Measurements from ENCODE around the gene MBD5.

MBD5 gene

DNA sequence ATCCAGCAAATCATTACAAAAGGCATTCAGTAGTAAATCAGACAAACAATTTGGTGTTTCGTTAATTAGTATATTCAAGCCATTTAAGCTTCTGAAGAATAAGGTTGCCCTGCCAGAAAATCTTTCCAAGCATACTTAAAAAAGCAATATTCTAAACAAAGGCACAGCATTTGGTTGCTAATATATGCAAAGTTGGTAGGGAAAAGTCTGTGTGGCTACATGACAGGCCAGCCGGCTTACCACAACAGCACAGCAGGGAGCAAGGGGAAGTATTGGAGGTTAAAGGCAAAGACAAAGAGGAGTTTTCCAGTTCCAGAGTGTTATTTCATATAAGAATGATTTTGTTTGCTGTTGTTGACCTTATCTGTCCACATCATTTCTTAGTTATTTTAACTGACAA is 282.3 kb downstream of the MBD5 start:
- no peak for DNase-seq (ENCODE audit: low spot score)

DNA sequence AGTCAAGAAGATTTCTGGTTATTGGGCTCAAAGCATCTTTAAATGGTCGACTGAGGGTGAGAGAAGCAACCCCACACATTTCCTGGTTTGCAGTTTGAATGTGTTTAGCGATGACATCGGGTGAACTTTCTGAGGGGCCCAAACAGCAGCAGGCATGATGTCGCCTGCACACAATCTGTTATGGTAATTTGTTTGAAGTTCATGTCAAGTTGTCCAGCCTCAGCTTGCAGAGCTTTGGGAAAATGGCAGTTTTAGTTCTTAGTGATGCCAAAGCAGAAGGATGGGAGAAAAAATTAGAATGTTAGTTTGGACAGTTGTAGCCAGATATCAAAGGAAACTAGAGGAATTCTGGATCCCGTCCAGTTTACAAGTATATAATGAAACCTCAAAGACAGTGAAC is 284.6 kb downstream of the MBD5 start:
- DNase-seq (ENCODE audit: low spot score): no peak

DNA sequence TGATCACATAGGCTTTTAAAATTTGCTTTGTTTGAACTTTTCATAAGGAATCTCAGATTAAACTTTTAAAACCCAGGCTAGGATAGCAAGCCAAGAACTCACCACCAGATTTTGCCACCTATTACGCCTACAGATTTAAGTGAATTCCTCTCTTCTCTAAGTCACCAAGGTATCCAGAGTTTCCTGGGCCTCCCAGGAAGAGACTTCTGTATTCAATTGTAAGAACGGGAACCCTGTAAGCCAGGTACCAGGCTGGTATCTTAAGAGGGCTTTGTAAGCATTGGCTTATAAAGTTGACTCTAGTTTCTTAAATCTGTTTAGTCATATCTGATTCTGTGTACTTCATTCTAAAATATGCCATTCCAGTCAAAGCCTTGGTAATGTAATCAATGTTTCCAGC is 285.1 kb downstream of the MBD5 start:
- no peak for DNase-seq (ENCODE audit: low spot score)

DNA sequence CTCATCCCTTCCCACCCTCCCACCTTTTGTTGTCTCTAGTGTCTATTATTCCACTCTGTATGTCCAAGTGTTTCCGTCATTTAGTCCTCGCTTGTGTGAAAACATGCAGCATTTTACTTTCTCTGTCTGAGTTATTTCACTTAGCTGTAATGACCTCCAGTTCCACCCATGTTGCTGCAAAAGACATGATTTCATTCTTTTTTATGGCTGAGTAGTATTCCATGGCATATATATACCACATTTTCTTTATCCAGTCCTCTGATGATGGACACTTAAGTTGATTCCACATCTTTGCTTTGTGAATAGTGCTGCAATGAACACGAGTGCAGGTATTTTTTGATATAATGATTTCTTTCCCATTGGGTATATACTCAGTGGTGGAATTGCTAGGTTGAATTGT is 296.7 kb downstream of the MBD5 start:
- DNase-seq (ENCODE audit: low spot score): no peak

DNA sequence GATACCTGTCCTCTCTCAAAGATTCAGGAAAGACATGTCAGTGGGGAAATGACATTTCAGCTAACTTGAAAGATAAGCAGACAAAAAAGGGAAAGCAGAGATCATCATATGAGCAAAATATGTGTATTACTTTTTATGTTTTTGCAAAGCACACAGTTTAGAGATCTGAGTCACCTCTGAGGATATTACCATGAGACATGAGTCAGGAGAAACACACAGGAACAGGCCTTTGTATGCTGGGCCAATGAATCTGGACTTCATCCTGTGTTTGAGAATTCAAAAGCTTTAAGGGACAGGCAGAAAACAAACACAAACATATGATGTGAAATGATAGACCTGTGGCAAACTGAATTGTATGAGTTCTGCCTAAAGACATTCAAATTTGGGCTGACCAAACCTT is 317.6 kb downstream of the MBD5 start:
- DNase-seq (ENCODE audit: low spot score): no peak

DNA sequence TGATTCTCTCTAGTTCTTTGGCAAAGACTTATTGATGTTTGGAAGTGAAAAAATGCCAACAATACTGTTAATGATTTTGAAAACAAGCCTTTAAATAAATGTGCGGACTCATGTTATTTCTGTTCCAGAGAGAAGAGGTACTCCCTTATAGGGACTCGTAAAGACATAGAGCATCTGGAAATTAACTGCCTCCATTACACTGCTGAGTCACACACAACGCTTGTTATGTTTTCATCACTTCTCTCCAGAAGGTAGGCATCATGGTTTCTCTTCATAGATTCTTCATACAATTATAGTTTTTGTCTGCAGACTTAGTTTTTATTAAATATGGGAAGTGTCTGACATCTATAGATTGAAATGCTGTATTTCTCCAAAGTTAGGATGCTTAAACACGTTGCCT is 321.2 kb downstream of the MBD5 start:
- no peak for DNase-seq (ENCODE audit: low spot score)

DNA sequence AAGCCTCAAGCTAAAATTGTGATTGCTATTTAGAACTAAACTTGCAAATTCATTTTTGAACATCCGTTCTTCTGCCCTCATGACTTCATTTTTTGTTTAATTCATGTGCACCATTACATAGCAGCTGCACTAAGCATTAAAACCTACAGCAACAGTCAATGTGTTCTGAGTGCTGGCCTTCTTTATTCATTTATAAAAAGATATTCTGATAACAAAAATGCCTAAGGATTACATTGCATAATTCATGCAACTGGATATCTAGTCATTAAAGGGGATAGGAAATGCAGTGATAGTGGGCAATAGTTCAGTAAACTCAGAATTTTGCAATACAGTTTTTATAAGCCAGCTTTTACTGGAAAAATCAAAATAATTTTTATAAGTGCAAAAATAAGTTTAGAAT is 329.3 kb downstream of the MBD5 start:
- DNase-seq (ENCODE audit: low spot score): no peak

DNA sequence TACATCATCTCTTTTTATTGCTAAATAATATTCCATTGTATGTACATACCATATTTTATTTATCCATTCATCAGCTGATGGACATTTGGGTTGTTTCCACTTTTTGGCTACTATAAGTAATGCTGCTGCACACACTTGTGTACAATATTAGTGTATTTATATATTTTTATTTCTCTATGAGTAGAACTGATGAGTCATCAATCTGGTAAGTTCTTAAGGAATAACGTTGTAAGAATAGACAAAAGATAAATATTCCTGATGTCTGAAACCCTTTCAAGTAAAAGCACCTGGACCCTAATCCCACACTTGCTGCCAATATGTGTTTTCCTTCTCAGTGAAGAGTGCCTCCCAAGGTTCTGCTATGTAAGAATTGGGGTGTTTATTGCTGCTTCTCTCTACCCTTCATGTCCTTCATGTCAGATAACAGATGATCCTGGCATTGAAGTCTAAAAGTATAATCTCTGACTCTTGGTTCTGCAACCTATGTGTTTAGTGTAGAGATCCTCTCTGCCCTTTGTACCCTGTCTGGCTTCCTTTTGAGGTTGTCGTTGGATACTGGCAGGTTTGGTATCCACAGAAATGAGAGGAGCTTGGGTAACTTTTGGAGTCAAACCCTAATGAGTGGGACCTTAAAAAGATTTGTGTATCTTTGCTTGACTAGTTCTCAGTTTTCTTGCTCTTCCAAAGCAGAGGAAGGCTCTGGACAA is 330.7 kb downstream of the MBD5 start:
- no peak for DNase-seq (ENCODE audit: low spot score)

DNA sequence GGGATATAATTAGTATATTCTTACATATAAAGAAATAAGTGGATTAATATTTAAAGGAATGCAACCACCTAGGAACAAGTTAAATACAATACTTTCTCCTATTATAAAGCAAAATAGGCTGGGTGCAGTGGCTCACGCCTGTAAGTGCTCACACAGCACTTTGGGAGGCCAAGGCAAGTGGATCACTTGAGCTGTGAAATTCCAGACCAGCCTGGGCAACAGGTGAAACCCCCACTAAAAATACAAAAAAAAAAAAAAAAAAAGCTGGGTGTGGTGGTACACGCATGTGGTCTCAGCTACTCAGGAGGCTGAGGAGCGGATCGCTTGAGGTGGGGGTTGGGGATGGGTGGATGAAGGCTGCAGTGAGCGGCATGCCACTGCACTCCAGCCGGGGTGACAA is 337.5 kb downstream of the MBD5 start:
- DNase-seq (ENCODE audit: low spot score): no peak

DNA sequence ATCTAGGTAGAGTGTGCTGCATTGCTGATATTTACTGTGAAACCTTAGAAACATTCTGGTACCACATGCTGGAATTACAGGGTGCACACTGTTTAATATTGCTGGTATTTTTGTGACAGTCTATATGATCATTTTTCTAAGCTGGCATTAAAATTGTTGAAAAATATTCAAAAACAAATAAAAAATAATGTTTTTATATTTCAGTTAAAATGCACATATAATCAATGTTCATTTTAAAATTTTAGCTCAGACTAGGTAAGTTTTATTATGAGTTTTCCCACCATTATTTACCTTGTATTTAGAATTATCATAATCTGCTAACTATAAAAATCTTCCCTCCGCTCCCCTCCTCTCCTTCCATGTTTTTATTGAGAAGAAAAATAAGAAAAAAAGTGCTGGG is 339.8 kb downstream of the MBD5 start:
- DNase-seq (ENCODE audit: low spot score): no peak

DNA sequence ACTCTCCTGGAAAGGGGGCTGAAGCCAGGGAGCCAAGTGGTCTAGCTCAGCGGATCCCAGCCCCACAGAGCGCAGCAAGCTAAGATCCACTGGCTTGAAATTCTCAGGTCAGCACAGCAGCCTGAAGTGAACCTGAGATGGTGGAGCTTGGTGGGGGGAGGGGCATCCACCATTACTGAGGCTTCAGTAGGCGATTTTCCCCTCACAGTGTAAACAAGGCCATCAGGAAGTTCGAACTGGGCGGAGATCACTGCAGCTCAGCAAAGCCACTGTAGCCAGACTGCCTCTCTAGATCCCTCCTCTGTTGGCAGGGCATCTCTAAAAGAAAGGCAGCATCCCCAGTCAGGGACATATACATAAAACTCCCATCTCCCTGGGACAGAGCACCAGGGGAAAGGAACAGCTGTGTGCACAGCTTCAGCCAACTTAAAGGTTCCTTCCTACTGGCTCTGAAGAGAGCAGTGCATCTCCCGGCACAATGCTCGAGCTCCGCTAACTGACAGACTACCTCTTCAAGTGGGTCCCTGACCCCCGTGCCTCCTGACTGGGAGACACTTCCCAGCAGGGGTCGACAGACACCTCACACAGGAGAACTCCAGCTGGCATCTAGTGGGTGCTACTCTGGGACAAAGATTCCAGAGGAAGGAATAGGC is 341.4 kb downstream of the MBD5 start:
- DNase-seq (ENCODE audit: low spot score): no peak

DNA sequence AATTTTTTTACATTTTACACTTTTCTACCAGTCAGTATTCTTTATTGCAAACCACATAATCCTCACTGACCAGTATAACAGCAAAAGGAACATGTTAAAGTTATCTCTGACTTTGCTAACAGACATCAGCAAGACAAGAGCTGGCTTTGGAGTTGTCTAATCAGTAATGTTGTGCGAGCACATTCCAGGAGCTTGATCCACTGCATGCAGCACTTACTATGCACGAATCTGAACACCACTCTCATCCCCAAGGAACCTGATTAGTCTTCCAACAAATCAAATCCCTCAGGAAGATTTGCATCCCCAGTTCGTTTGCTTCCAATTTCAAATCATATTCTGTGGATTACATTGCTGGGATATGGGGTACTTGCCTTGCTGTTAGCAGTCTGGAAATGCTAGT is 354.3 kb downstream of the MBD5 start:
- no peak for DNase-seq (ENCODE audit: low spot score)

DNA sequence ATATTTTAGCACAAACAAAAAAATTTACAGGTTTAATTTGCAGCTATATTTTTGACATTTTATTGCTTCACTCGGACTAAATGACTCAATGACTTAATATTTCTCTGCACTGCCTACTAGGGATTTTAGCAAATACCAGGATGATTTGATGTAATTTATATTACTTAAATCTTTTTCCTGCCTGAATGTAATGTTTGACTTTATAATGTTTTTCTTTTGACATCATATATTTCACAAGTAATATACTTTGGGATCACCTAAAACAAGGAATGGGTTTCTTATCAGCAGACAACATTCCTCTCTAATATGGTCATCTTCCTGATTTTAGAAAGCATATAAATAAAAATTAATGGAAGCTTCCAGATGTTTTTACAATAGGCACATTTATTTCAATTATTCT is 370.4 kb downstream of the MBD5 start:
- no peak for DNase-seq (ENCODE audit: low spot score)

DNA sequence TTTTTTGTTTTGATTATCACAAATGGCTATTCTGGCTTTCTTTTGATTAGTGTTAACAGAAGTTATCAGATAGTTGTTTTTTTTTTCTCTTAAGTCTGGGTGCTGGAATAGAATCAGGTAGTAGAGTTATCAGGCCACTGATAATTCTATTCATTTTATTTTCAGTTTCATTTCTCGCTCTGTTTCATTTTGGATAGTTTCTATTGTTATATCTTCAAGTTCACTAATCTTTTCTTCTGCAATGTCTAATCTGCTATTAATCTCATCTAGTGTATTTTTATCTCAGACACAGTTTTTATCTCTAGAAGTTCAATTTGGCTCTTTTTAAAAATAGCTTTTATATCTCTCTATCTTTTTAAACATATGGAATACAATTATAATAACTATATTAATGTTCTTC is 381.9 kb downstream of the MBD5 start:
- no peak for DNase-seq (ENCODE audit: low spot score)

DNA sequence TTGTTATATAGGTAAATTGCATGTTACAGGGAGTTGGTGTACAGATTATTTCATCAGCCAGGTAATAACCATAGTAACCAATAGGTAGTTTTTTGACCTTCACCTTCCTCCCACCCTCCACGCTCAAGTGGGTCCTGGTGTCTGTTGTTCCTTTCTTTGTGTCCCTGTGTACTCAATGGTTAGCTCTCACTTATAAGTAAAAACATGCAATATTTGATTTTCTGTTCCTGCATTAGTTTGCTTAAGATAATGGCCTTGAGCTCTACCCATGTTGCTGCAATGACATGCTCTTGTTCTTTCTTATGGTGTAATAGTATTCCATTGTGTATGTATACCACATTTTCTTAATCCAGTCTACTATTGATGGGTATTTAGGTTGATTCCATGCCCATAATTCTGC is 390.0 kb downstream of the MBD5 start:
- DNase-seq (ENCODE audit: low spot score): no peak

DNA sequence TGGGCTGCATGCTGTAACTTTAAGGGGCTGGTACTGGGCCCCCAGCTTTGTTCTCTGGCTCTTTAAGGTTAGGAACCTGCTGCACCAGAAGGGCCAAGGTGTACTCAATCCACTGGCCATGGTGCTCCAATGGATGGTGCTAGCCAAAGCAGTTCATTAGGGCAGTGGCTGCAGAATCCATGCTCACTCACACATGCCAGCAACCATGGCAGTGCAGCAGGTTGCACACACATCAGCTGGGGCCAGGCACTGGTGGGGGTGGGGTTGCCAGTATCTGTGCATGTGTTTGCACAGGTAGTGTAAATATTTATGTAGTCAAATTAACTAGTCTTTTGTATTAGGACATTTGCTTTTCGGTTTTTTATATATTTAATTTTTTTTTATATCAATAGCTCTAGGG is 395.4 kb downstream of the MBD5 start:
- no peak for DNase-seq (ENCODE audit: low spot score)

DNA sequence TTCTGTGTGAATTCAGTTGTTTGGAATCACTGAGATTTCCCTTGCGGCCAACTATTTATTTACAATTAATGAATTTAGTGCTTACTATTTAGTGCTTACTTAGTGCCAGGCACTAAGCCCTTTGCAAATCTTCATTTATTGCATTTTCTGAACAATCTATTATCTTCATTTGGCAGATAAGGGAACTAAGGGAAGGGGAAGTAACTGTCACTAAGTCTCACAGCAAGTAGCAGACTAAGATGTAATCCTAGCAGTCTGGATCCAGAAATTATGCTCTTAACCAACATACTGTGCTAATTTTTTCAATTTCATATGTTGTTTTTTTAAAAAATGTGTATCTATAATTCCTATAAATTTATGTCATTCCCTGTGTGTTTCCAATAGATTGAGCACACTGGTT is 409.2 kb downstream of the MBD5 start:
- DNase-seq (ENCODE audit: low spot score): no peak

DNA sequence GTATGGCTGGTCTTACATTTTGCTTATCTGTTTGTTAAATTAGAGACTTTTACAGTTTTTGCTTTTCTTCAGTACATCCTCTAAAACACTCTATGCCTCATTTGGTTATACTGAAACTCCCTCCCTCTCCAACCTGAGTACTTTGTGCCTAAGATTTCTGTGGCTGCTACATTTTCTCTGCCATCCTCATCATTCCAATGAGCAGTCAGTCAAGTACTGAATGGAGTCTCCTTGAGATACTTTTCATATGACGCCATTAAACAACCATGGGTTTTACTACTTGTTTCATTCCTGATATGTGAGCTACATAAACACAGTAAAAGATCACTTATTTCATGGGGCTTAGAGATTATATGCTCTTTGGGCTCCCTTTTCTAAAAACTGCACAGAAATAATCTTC is 427.0 kb downstream of the MBD5 start:
- DNase-seq (ENCODE audit: low spot score): no peak

DNA sequence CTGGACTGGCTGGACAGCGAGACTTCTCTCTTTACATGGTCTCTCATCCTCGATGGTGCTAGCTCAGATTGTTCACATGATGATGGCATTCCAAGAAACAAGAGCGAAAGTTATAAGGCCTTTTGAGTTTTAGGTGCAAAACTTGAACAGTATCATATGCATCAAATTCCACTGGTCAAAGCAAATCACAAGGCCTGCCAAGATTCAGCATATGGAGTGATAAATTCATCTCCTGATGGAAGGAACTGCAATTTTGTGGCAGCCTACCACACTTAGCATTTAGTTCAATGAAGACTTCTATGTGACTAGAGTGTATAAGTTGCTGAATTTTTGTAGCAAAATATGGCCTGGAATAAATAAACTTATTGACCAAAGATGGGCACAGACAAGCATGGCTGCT is 429.6 kb downstream of the MBD5 start:
- DNase-seq (ENCODE audit: low spot score): no peak

DNA sequence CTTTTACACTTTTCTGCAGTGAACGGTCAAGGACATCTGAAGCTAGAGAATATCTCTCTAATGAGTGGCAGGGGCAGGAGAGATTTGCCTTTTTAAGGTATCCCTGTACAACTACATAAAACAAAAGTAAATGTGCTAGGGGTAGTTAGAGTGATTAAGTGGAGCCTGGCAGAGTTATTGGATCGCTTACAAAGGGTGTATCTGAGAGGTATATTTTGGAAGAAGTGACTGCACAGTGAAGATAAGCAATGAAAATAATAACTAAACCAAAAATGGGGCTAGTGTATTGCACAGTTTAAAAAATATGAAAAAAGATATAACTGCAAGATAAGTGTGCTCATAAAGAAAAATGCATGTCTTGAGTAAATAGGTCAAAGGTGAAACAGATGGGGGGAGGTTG is 430.2 kb downstream of the MBD5 start:
- DNase-seq (ENCODE audit: low spot score): no peak

DNA sequence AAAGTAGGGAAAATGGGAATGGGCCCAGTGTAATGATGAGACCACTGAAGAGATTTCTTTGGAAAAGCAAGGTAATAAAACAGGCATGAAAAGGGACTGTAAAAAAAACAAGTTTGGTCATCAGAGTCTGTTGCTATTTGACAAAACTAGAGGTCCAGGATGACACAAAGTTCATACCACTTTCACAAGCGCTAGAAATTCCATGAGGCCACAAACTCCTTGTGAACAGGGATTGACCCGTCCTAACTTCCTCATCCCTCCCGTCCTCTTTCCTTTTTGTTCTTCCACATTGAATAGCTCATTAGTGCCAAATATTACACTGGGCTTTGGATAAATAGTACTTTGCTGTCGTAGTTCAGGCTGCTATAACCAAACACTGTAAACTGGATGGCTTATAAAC is 434.9 kb downstream of the MBD5 start:
- DNase-seq (ENCODE audit: low spot score): no peak

DNA sequence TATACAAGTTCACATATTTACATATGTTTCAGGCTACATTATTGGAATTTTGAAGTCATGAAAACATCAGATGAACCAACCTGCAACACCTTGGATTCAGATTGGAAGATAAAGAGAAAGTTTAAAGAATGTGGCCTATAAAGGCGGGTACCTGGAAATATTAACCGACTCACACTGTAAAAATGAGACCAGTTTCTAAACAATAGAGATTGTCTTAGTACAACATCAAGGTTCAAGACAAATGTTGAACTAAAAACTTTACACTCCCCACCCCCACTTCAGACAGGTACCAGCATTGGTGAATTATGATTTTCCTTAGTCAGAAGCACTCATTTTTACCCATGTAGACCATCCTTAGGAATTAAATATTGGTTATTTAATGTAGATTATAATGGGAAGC is 437.3 kb downstream of the MBD5 start:
- no peak for DNase-seq (ENCODE audit: low spot score)

DNA sequence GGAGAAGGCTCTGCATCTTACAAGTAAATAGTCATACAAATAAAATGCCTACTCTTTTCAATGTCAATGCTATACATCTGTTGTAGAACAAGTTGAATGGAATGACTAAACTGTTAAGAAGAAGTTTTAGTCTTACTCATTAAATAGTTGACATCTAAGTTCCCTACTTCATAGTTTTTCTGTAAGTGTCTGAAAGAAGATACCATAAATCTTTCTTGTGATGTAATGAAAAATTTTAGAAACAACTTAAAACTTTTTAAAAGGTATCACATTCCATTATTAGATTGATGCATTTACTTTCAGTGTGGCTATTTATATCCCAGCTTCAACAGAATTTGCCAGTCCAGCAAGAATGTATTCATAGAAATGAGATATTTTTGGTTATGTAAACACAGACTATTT is 438.5 kb downstream of the MBD5 start:
- DNase-seq (ENCODE audit: low spot score): no peak

DNA sequence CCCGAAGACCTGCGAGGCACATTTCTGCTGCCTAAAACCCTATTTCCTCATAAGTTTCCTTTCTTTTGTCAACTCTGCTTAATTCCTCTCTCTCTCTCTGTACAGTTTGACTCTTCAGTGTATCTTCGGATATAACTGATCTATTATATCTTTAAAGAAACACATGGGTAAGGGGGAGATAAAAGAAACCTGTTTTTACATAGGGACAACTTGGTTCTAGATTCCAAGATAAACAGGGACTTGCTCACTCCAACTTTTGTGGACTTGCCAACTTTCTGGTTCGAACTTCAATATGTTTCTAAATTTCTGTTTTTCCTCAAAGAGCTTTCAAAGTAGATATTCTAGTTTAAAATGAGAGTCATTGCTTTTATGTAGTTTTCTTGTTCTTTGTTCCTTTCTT is 441.0 kb downstream of the MBD5 start:
- DNase-seq (ENCODE audit: low spot score): no peak

All from putamen (tissue), 1 donor.